ENCODE data around the gene ZNF84. TPM values are rescaled to one million over a fixed set of nuclear protein-coding genes. Genes with fewer than 3 reads are reported as not detected.

ZNF84 gene
- total RNA-seq, 1 experiment from 2014 or later, result 36.8 TPM

DNA sequence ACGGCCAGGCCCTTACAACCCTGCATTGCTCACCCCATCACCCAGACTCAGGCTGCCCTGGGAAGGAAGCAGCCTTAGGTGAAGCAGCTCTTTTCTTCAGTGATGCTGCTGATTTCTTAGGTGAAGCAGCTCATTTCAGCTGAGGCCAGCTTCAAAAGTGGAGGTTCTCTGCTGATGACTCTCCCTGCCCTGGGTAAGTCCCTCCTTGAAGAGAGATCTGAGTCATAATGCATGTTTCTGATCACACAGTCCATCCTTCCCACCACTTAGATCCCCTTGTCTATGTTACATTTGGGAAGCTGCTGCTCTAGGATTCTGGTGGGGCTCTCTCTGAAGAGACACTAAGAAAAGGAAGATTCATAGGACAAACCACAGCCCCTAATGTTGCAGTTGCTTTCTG is 26.2 kb downstream of the ZNF84 start:
- BruUV-seq (replicated peaks), result no TSS peak
- Histone ChIP-seq H3K36me3 (ENCODE audit: control insufficient read depth, insufficient read depth, low read length) (no peaks in the 10 kb centered on the region), H3K27ac (ENCODE audit: low read length) (no peak overlapping the region), H3K4me3 (ENCODE audit: low read depth in 2 of 2, low read length in 2 of 2) (no peak overlapping the region), H3K4me1 (ENCODE audit: control insufficient read depth, insufficient read depth, low read length) (no peaks in the 10 kb centered on the region), H3K27me3 (ENCODE audit: control insufficient read depth, insufficient read depth, low read length) (no peaks in the 10 kb centered on the region), H3K9me3 (ENCODE audit: control insufficient read depth, insufficient read depth, low read depth, low read length) (peaks cover 64% of the 10 kb centered on the region)
- no peak for TF ChIP-seq REST (IDR thresholded peaks at IDR 0.05; ENCODE audit: insufficient read depth in 1 of 2, low read depth in 2 of 2, low read length in 1 of 2)
- TF ChIP-seq SIN3A (IDR thresholded peaks at IDR 0.05; ENCODE audit: borderline replicate concordance, insufficient read depth, low read depth, low read length), result no peak
- TF ChIP-seq POLR2AphosphoS5 (IDR thresholded peaks at IDR 0.05; ENCODE audit: low read depth, low read length), result no peak
- no peak for TF ChIP-seq CTCF (IDR thresholded peaks at IDR 0.05)
- no peak for TF ChIP-seq TCF7L2 (IDR thresholded peaks at IDR 0.05; ENCODE audit: low read depth, low read length)
- intact Hi-C loops (cut with micrococcal nuclease; ENCODE audit: unreplicated experiment), result no loop called here
- no peak for ATAC-seq
- ChIA-PET POLR2A (no interaction called here), CTCF (no interaction called here)
- in situ Hi-C loops (cut with HindIII; ENCODE audit: low pct_unique_long_range_greater_than_20kb, low sequenced_read_pairs), result no loop called here
- DNase-seq (ENCODE audit: low read depth, low spot score), result no peak

DNA sequence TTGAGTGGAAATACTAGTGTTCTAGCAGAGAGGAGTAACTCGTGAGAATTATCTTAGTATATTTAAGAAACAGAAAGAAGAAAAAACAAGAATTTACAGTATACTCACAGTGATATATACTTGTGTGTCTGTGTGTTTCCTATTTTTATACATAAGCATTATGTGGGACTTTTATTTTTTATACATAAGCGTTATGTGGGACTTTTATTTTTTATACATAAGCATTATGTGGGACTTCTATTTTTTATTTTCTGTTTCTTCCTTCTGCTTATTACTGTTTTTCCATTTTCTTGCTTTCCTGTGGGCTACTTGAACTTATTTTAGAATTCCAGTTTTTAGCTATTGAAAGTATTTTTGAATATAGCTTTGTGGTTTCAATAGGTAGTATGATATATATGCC is 36.5 kb downstream of the ZNF84 start:
- no peaks in the 10 kb centered on the region for H3K4me1 ChIP-seq (ENCODE audit: control insufficient read depth, insufficient read depth, low read length)
- no peaks in the 10 kb centered on the region for H3K36me3 ChIP-seq (ENCODE audit: control insufficient read depth, insufficient read depth, low read length)
- no peaks in the 10 kb centered on the region for H3K27me3 ChIP-seq (ENCODE audit: control insufficient read depth, insufficient read depth, low read length)
- POLR2A ChIA-PET, result no interaction called here
- no peak for TF ChIP-seq REST (IDR thresholded peaks at IDR 0.05; ENCODE audit: insufficient read depth in 1 of 2, low read depth in 2 of 2, low read length in 1 of 2)
- TF ChIP-seq CTCF (IDR thresholded peaks at IDR 0.05), result no peak
- TF ChIP-seq TCF7L2 (IDR thresholded peaks at IDR 0.05; ENCODE audit: low read depth, low read length), result no peak
- TF ChIP-seq POLR2AphosphoS5 (IDR thresholded peaks at IDR 0.05; ENCODE audit: low read depth, low read length), result no peak
- TF ChIP-seq SIN3A (IDR thresholded peaks at IDR 0.05; ENCODE audit: borderline replicate concordance, insufficient read depth, low read depth, low read length), result no peak
- BruUV-seq (replicated peaks), result no TSS peak
- CTCF ChIA-PET, result no interaction called here
- DNase-seq (ENCODE audit: low read depth, low spot score), result no peak
- in situ Hi-C loops (cut with HindIII; ENCODE audit: low pct_unique_long_range_greater_than_20kb, low sequenced_read_pairs), result no loop called here
- H3K4me3 ChIP-seq (ENCODE audit: low read depth in 2 of 2, low read length in 2 of 2), result no peak overlapping the region
- peaks cover 30% of the 10 kb centered on the region for H3K9me3 ChIP-seq (ENCODE audit: control insufficient read depth, insufficient read depth, low read depth, low read length)
- intact Hi-C loops (cut with micrococcal nuclease; ENCODE audit: unreplicated experiment), result no loop called here
- ATAC-seq, result no peak
- no peak overlapping the region for H3K27ac ChIP-seq (ENCODE audit: low read length)
